Inflammatory macrophage treated with lipopolysaccharide for 4 hours (primary cell): ENCODE results near the gene P2RX6.
"Not testable (repeated sequence)": the region's sequence is repeated elsewhere in the genome, so short reads cannot be mapped to it uniquely, and the experiment has no call there.

Source experiments
- DNase-seq: peaks from one replicate; pipeline ENCODE4 v3.0.0-alpha.2; 2020

P2RX6 gene

DNA sequence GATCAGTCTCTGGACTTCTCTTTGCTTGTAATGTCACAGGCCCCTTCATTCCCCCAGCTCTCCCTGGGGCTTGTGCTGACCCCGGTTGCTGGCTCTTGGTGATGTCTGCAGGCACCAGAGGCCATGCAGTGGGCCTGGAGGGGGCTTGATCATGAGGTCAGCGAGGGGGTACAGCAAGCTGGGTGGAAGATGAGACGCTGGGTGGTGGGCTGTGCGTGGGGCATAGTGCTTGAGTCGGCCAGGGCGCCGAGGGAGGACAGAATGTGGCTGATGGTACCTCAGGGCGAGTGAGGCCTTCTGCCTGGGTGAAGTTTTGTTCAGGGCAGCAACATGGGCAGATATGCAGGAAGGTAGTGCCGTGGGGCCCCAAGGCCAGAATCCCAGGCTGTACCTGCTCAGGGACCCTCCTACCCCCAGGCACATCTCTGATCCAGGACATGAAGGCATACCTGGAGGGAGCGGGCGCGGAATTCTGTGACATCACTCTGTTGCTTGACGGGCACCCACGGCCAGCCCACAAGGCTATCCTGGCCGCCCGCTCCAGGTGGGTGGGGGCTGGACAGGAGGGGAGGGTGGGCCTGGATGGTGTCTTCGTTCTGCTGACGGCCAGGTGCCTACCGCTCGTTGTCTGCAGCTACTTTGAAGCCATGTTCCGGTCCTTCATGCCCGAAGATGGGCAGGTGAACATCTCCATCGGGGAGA is 19.5 kb upstream of the P2RX6 start:
- no peak for DNase-seq

- DNase-seq: no peak
These were observed 18.9 kb upstream of the P2RX6 start for GRCh38 chr22:20996031-20996410.

- no peak for DNase-seq
These were observed 18.1 kb upstream of the P2RX6 start for GRCh38 chr22:20996598-20997535.

DNA sequence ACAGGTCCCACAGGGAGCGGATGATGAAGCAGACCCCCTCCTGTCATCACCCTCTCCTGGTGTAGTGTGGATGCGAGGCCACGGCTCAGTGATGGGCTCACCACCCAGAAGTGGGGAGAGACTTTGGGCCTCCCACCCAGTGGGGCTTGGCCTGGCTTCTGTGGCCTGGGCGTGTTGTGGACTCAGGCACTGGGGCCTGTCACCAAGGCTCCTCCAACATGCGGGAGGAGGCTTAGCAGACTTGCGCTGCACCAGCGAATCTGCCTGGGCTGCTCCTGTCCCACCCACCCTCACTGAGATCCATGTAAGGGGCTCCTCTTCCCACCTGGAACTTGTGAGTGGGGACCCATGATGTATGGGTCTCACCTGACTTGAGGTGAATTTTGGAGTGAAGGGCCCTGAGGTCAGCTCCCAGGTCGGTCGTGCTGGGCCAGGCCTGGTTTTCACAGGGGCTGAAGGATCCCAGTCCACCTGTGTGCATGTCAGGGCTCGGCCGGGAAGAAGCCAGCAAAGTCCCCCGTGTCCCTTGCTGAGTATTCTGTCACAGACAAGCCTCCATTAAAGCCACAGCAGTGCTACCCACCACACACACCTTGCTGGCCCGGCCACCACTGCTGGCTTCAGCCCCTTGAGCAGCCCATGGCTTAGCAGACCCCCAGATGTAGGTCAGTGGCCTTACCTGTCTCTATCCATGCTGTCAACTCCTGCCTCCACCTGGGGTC is 17.3 kb upstream of the P2RX6 start:
- DNase-seq: no peak

DNA sequence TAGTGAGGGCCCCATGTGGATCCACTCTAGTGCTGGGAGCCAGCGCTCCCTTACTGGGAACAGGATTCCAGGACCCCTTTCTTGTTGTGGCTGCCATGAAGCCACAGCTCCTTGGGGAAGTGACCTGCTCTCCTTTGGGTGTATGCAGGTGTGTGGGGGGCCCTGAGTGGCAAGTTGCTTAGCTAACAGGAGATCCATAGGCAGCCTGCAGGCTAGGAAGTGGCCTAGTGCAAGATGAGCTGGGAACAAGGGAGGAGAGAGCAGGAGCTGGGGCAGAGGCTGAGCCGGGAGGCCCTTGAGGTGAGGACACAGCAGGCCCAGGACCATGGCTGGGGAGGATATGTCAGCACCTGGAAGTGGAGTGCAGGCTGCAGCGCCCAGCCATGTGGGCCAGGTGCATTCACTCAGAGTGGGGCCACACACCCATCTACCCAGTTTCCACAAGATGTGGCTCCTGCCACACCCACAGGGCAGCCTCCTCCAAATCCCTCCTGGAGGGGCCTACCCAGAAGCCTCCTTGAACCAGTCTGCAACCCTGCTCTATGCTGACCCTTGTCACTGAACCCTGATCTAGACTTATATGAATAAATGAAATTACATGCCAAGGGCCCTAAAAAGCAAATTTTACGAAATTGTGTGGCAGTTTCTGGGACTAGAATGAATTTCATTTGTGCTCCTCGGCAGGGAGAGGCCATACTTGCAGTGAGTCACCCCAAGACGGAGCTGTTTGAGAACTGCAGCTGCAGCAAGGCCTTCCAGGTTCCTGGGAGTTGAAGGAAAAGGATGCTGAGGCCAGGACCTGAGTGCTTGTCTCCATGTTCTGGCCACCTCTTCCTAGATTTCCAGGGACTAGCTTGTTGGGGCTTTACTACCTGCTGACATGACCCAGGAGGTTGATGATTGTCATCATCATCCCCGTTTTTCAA is 16.3 kb upstream of the P2RX6 start:
- DNase-seq: no peak

- DNase-seq: no peak
These were observed 15.4 kb upstream of the P2RX6 start for GRCh38 chr22:20999350-21000206.

GRCh38 chr22:21000207-21000986 is 14.6 kb upstream of the P2RX6 start:
- no peak for DNase-seq

DNA sequence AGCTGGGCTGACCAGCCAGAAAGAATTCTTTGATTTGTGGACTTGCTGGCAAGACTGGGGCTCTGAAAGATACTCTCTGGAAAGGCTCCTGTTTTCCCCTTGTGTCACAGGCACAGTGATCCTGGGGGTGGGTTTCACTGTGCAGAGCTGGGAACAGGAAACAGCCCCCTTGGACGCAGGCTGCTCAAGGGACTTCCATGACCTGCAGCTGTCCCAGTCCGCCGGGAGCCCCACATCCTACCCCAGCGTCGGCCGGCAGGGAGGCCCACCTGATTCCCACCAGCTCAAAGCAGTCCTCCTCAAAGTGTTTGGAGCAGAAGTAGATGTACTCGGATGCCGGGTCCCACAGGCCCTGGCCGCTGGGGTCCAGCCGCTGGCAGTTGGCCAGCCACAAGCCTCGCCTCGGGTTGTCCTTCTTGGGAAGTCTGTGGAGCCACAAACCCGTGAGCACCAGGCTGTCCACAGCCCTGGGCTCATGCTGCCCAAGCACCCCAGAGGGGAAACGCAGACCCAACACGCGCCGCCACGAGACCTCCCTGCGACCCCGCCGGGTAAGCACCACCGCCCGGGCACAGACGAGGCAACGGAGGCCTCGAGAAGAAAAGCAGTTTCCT is 13.9 kb upstream of the P2RX6 start:
- DNase-seq: peak; percentile 10

DNA sequence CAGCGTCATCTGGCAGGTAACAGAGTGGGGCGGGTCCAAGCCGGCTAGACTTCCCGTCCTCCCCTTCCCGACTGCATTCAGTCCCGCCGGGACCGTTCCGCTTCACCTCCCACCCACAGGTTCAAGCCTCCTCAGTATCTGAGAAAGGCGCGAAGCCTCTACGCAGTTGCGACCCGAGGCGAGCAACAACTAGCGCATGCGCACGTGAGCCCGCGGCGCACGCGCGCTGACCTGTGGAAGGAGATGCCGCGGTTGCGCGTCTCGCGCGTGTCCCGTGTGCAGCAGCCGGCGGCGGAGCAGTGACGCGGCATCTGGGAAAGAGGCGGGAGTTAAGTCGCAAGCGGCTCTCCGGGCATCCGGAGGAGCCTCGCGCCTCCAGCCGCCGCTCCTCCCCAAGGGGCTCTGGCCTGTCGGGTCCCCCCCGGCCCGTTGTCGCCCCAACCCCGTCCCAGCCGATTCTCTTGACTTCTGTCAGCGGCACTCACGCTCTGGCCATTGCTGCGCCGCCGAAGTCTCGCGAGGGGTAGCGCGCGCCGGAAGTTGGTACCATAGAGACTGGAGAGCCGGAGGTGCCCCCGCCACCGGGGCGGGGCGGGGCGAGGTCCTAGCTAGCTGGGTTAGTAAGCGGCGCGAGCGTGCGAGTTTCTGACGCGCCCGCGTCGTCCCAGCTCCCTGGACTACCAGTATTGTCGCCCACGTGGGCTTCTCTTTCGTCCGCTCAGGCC is 13.2 kb upstream of the P2RX6 start, which contains the start of gene THAP7:
THAP7 (minus strand) TSS at position 518 of the 725 bp plus-strand sequence; CDS start at position 311, 207 bp downstream.
- peak; percentile 98 for DNase-seq

DNA sequence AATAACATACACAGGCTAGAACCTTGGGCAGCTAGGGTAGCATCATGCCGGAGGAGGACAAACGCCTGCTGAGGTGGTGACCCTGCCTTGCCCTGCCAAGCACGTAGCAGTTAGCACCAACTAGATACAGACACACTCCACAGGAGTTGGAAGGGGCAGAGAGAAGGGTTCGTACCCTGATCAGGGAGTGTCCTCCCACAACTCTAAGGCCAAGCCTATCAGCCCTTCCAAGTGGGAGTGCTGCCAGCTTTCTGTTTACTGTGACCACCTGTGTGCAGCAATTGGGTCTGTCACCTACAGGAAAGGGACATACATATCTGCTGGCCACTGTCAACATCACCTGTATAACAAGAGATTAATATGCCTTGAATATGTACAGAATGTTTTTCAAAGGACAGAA is 11.2 kb upstream of the P2RX6 start:
- no peak for DNase-seq

- not testable (repeated sequence) for DNase-seq
These were observed 5.8 kb upstream of the P2RX6 start for GRCh38 chr22:21009208-21009607.

DNA sequence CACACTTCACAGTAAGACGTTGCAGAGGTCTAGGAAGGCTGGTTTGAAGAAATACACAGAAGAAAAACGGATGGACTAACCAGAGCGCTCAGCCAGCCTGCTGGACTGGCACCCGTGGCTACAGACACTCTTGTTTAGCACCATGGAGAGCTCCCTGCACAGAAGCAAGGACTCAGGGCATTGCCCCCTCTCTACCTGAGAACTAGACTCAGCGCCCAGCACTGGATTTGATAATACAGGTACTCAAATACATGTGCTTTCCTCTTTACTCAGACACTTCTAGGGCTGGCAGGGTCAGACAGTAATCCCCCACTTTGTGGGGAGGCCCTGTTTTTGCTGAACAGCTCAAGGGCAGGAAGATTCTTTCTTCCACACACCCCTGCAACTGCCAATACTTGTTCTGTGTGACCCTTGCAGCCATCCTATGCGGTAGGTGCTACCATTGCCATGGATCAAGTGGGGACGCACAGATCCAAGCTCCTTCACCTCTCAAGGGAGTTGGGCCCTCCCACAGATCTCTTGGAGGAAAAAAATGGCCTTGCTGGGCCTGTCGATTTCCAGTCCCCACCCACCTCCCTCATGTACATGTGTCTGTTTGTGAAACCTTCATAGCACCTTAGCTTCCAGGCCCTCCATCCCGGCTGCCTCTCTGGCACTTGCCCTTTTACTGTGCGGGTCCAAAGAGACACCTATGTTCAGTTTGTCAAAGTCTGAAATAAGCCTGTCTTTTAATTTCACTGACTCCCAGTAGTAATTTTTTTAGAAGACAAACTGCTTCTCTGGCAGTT is 5.1 kb upstream of the P2RX6 start:
- DNase-seq: no peak

- no peak for DNase-seq
These were observed 4.4 kb upstream of the P2RX6 start for GRCh38 chr22:21010426-21011113.

DNA sequence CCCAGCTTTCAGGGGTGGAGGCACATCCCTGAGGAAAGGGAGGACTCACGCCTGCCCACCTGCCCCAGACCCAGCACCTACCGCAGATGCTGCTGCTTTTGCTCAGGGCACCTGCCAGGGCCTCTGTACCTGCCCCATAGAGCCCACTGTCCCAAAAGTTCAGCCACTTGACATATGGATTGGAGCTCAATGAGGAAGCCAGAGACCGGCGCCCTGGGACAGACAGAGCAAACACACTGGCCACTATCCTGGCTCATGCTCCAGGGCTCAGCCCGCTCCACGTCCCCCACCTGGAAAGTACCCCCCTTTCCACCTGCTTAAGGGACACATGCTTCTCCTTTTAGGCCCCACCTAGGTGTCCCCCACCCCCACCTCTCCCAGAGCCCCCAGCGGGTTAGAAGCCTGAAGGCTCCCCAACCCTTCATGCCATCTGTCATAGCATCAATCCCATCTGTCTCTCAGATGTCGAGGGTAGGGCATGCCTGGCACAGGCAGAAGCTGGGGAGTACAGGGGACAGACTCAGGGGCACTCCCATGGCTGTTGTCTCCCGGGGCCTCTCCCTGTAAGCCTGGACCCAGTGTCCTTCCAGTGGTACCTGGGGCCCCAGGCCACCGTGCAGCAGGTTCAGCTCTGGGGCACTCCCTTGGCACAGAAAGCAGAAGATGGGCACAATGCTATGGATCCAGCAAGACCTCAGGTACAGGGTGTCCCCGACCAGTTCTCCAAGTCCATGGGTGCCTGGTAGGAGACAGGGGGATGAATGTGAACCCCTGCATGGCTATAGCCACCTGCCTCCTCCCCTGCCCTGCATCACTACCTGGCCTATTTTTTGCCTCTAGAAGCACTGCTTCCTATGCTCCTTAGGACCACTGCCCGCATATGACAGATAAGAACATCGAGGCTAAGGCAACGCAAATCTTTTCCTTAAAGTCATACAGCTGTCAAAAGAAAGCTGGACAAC is 2.2 kb upstream of the P2RX6 start:
- DNase-seq: no peak

GRCh38 chr22:21013657-21014201 is 1.2 kb upstream of the P2RX6 start:
- no peak for DNase-seq

DNA sequence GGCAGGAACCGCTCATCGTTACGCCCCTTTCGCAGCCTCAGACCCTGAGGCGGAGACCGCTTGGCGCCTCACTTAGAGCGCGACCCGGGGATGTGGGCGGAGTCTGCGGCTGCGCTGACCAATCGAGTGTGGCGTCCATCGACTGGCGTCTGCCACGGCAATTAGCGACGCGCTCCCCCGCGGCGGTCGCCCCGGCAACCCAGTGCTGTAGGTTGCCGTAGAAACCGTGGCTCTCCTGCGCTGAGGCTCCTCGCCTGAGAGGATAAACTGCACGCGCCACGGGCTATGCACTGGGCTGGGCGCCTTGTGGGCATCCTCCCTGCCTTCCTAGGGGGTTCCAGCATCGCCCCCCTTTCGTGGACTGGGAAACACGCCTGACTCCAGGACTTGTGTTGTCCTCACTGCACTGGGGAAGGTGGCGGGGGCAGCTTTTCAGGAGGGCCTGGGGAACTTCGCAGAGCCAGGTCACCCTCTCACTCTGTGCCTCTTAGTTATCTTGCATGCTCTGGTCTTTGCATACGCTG is 701 bp upstream of the P2RX6 start:
- peak; percentile 79 for DNase-seq
